OCI-LY7 (cell line): Measurements from ENCODE around the gene MAP3K15. TPM values are rescaled to one million over a fixed set of nuclear protein-coding genes. Genes with fewer than 3 reads are reported as not detected.

ENCODE experiments used
- BruUV-seq: library from RNA; stranded (reverse); fragments of 400-500 nt; replicated peaks from 2 replicates; lab custom pipeline; 2021; lab: Mats Ljungman, UMichigan
- CTCF ChIA-PET: fragments of 300-600 bp; sonication (Branson Sonifier 250); formaldehyde crosslinking; loops from one replicate; lab custom pipeline; 2022; ENCODE audit warnings: antibody characterized with exemption; ENCODE audit not compliant: unreplicated experiment; lab: Charles Lee
- POLR2A ChIA-PET: fragments of 300-600 bp; sonication (Branson Sonifier 250); formaldehyde crosslinking; loops from one replicate; lab custom pipeline; 2022; ENCODE audit warnings: antibody characterized with exemption; lab: Charles Lee
- DNase-seq: peaks from one replicate; pipeline ENCODE4 v3.0.0-alpha.2; 2015; ENCODE audit warnings: low spot score
- H2AFZ ChIP-seq: fragments of 200-600 bp; sonication (generic), shearing (Covaris generic); 2 replicates; pipeline ENCODE4 v1.6.1; 2014; ENCODE audit warnings: mild to moderate bottlenecking, antibody characterized with exemption, low read length, moderate library complexity
- H3K27ac ChIP-seq: fragments of 200-600 bp; sonication (generic); 2 replicates; pipeline ENCODE4 v1.5.1; 2014; ENCODE audit warnings: mixed run types, low read depth, mild to moderate bottlenecking, moderate library complexity, low read length, inconsistent platforms; ENCODE audit not compliant: poor library complexity, severe bottlenecking
- H3K36me3 ChIP-seq: fragments of 200-600 bp; sonication (generic); 2 replicates; pipeline ENCODE4 v1.6.1; 2014; ENCODE audit warnings: mild to moderate bottlenecking, antibody characterized with exemption, low read length, moderate library complexity, mixed read lengths; ENCODE audit not compliant: insufficient read depth
- H3K4me1 ChIP-seq: fragments of 200-600 bp; sonication (generic); 2 replicates; pipeline ENCODE4 v1.5.1; 2014; ENCODE audit warnings: mild to moderate bottlenecking, low read length; ENCODE audit not compliant: insufficient read depth, poor library complexity, severe bottlenecking
- H3K4me2 ChIP-seq: fragments of 200-600 bp; sonication (generic); 2 replicates; pipeline ENCODE4 v1.6.1; 2014; ENCODE audit warnings: mild to moderate bottlenecking, low read length
- H3K4me3 ChIP-seq: fragments of 200-600 bp; sonication (generic); 2 replicates; pipeline ENCODE4 v1.5.1; 2014; ENCODE audit warnings: mild to moderate bottlenecking, low read depth, low read length; ENCODE audit not compliant: poor library complexity, severe bottlenecking
- H3K79me2 ChIP-seq: fragments of 200-600 bp; sonication (generic); 2 replicates; pipeline ENCODE4 v1.6.1; 2016; ENCODE audit warnings: low read depth, mild to moderate bottlenecking, low read length, moderate library complexity, mixed read lengths; ENCODE audit not compliant: insufficient read depth
- H3K9me2 ChIP-seq: fragments of 200-600 bp; sonication (generic); 2 replicates; pipeline ENCODE4 v1.6.1; 2016; ENCODE audit warnings: mild to moderate bottlenecking, low read length, mixed read lengths; ENCODE audit not compliant: insufficient read depth
- H3K9me3 ChIP-seq: fragments of 200-600 bp; sonication (generic); 2 replicates; pipeline ENCODE4 v1.6.1; 2014; ENCODE audit warnings: mild to moderate bottlenecking, mixed run types, low read length, mixed read lengths
- H4K20me1 ChIP-seq: fragments of 200-600 bp; sonication (generic); 2 replicates; pipeline ENCODE4 v1.6.1; 2014; ENCODE audit warnings: mild to moderate bottlenecking, antibody characterized with exemption, low read length, moderate library complexity, mixed read lengths; ENCODE audit not compliant: insufficient read depth
- EZH2phosphoT487 ChIP-seq: fragments of 200-600 bp; sonication (generic); IDR thresholded peaks from 2 replicates; pipeline ENCODE4 v1.6.1; 2018; ENCODE audit warnings: low read depth, borderline replicate concordance, mild to moderate bottlenecking, mixed run types, antibody characterized with exemption, low read length, moderate library complexity, mixed read lengths
- intact Hi-C: fragments of 100-400 bp; cut with micrococcal nuclease; formaldehyde crosslinking; loops from one replicate; pipeline ENCODE4 v1.10.0; 2022; ENCODE audit not compliant: unreplicated experiment
- total RNA-seq, 2 experiments: library from RNA; depleted of rRNA in 1 of 2; stranded (reverse); fragments of >200 nt in 1 of 2; shearing (Covaris generic) in 1 of 2; gene quantifications; 2 replicates each; pipeline ENCODE4 v1.2.3, GENCODE V29; 2014 to 2022
- TF ChIP-seq, protein P1 (sequence below): fragments of 200-600 bp; sonication (generic); conservative IDR thresholded peaks from 2 replicates; pipeline ENCODE4 v1.5.1; 2014; ENCODE audit warnings: mild to moderate bottlenecking, antibody characterized with exemption, low read length, moderate library complexity, mixed read lengths

The MAP3K15 gene
- total RNA-seq, 2 experiments from 2014 or later: not detected

DNA sequence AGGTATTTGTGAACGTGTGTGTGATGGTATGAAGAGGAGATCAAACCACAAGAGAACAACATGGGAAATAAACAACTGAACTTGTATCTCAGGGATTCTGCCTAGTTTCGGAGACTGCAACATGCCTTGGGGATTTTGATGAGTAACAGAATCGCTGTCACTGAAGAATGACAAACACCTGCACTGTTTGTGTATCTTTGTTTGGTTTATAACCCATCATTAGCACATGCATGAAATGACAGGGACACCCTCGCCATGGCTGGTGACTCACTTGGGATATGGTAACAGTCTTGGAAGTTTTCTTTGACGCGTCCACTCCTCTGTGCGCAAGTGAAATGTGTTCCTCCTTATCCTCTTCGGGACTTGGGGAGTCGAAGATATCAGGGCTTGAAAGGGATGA, 30.3 kb upstream of the MAP3K15 start:
- Histone ChIP-seq H3K4me3 (no peak overlapping the region), H3K4me2 (no peak overlapping the region), H3K79me2 (no peaks in the 10 kb centered on the region), H3K27ac (no peak overlapping the region), H3K9me3 (no peaks in the 10 kb centered on the region), H3K36me3 (peaks cover 19% of the 10 kb centered on the region), H4K20me1 (no peaks in the 10 kb centered on the region), H3K9me2 (no peaks in the 10 kb centered on the region), H3K4me1 (no peaks in the 10 kb centered on the region), H2AFZ (no peak overlapping the region)
- POLR2A ChIA-PET: no interaction called here
- intact Hi-C loops: loop anchor here (5.0 to 10.0 kb wide), 2 partner anchors 447 to 519 kb away; partner anchors contain the start of gene BCLAF3
- DNase-seq: no peak
- no TSS peak for BruUV-seq
- no peak for TF ChIP-seq EZH2phosphoT487
- TF ChIP-seq, protein P1, sequence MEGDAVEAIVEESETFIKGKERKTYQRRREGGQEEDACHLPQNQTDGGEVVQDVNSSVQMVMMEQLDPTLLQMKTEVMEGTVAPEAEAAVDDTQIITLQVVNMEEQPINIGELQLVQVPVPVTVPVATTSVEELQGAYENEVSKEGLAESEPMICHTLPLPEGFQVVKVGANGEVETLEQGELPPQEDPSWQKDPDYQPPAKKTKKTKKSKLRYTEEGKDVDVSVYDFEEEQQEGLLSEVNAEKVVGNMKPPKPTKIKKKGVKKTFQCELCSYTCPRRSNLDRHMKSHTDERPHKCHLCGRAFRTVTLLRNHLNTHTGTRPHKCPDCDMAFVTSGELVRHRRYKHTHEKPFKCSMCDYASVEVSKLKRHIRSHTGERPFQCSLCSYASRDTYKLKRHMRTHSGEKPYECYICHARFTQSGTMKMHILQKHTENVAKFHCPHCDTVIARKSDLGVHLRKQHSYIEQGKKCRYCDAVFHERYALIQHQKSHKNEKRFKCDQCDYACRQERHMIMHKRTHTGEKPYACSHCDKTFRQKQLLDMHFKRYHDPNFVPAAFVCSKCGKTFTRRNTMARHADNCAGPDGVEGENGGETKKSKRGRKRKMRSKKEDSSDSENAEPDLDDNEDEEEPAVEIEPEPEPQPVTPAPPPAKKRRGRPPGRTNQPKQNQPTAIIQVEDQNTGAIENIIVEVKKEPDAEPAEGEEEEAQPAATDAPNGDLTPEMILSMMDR: no peak
- CTCF ChIA-PET: no interaction called here

DNA sequence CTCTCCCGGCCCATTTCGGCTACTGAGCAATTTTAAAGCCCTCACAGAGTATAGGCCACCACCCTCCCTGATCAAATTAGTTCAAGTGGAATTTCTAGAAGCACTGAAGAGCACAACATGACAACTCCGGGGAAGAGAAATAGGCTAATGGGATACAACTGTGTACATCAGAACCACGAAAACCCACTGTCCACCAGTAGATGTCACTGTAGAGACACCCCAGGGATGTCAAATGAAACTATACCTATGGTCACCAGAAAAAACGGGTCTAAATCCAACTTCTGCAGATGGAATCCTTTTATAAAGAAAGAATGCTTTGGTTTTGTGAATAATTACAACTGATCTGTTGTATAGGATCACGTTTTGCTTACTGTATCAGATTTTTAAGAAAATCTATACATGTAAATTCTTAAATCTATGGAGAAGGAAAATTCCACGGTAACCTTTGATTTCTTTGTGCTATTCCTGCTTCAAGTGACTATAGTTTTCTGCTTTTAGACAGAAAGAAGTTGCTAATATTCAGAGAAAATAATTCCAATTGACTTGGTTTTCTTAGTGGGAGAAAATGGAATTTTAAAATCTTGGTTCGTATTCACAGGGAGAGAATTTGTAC, 29.5 kb upstream of the MAP3K15 start:
- H3K4me3 ChIP-seq: no peak overlapping the region
- no peaks in the 10 kb centered on the region for H3K9me2 ChIP-seq
- H3K27ac ChIP-seq: no peak overlapping the region
- no peak overlapping the region for H3K4me2 ChIP-seq
- no peak overlapping the region for H2AFZ ChIP-seq
- no peaks in the 10 kb centered on the region for H4K20me1 ChIP-seq
- H3K4me1 ChIP-seq: no peaks in the 10 kb centered on the region
- peak; percentile 58 for DNase-seq
- H3K79me2 ChIP-seq: no peaks in the 10 kb centered on the region
- TF ChIP-seq EZH2phosphoT487: no peak
- TF ChIP-seq, protein P1: peak; percentile 84
- intact Hi-C loops: loop anchor here (1.0 to 10.0 kb wide), 3 partner anchors 344 to 520 kb away; partner anchors contain the start of gene BCLAF3
- ChIA-PET POLR2A (no interaction called here), CTCF (no interaction called here)
- BruUV-seq: no TSS peak
- no peaks in the 10 kb centered on the region for H3K9me3 ChIP-seq
- H3K36me3 ChIP-seq: peaks cover 19% of the 10 kb centered on the region

DNA sequence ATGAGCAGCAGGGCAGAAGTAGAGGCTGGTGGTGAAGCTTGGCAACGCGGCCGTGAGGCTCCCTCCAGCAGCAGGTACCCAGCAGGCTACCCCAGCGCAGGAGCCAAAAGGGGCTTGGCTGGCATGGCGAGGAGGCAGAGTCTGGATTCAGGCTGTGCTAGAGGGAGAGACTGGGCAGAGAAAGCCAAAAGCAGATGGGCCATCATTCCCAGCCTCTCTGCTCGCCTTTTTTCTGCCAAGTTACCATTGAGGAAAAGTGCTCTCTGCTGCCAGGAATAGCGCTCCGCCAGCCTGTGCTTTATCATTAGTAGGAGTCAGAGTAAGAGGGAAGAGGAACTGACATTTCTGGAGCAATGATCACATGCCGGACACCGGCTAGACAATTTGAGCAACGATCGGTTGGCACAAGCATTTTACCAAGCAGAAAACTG, 28.7 kb upstream of the MAP3K15 start:
- Histone ChIP-seq H3K36me3 (peaks cover 13% of the 10 kb centered on the region), H3K79me2 (no peaks in the 10 kb centered on the region), H3K27ac (no peak overlapping the region), H3K4me2 (no peak overlapping the region), H2AFZ (no peak overlapping the region), H3K9me3 (no peaks in the 10 kb centered on the region), H3K4me3 (no peak overlapping the region), H3K4me1 (no peaks in the 10 kb centered on the region), H3K9me2 (no peaks in the 10 kb centered on the region), H4K20me1 (no peaks in the 10 kb centered on the region)
- TF ChIP-seq EZH2phosphoT487: no peak
- TF ChIP-seq, protein P1: no peak
- CTCF ChIA-PET: no interaction called here
- no TSS peak for BruUV-seq
- intact Hi-C loops: loop anchor here (1.0 to 10.0 kb wide), 2 partner anchors 344 to 521 kb away; no protein-coding TSS in a partner anchor
- no peak for DNase-seq
- POLR2A ChIA-PET: no interaction called here
